IMR-90 (cell line): ENCODE data around the gene PPP6R3. TPM values are rescaled to one million over a fixed set of nuclear protein-coding genes. Genes with fewer than 3 reads are reported as not detected.

Experiments used
- ATAC-seq: fragments of 200-7000 bp; cut with Tn5 transposase; 2 replicates; pipeline ENCODE4 v1.9.1; 2020; ENCODE audit warnings: low read depth, mild to moderate bottlenecking, moderate library complexity
- BruUV-seq: library from RNA; stranded (reverse); fragments of 400-500 nt; replicated peaks from 2 replicates; lab custom pipeline; 2021; lab: Mats Ljungman, UMichigan
- CTCF ChIA-PET: fragments of 300-600 bp; formaldehyde crosslinking; extraction: SDS; loops from one replicate; lab custom pipeline; 2021; ENCODE audit warnings: antibody characterized with exemption; lab: Yijun Ruan, JAX
- POLR2A ChIA-PET: fragments of 300-600 bp; sonication (Branson Sonifier 250); formaldehyde crosslinking; loops from one replicate; lab custom pipeline; 2022; ENCODE audit warnings: antibody characterized with exemption; ENCODE audit not compliant: unreplicated experiment; lab: Charles Lee
- DNase-seq: peaks from one replicate; pipeline ENCODE4 v3.0.0; 2013
- H2AFZ ChIP-seq: replicated peaks from 2 replicates; pipeline ENCODE3; 2013; ENCODE audit warnings: low read length, mild to moderate bottlenecking; ENCODE audit not compliant: poor library complexity
- H2AK5ac ChIP-seq: 2 replicates; pipeline ENCODE4 v1.6.1; 2013; ENCODE audit warnings: low read depth, low read length, inconsistent platforms
- H2AK9ac ChIP-seq: replicated peaks from 2 replicates; pipeline ENCODE3; 2013; ENCODE audit warnings: mild to moderate bottlenecking, low read depth, low read length, moderate library complexity; ENCODE audit not compliant: poor library complexity
- H2BK120ac ChIP-seq: 2 replicates; pipeline ENCODE4 v1.6.1; 2013; ENCODE audit warnings: low read depth, low read length, inconsistent platforms
- H2BK15ac ChIP-seq: 3 replicates; pipeline ENCODE4 v1.6.1; 2013; ENCODE audit warnings: low read depth, low read length, inconsistent platforms
- H2BK20ac ChIP-seq: 2 replicates; pipeline ENCODE4 v1.6.1; 2013; ENCODE audit warnings: low read depth, mild to moderate bottlenecking, inconsistent platforms, low read length, moderate library complexity
- H2BK5ac ChIP-seq: 2 replicates; pipeline ENCODE4 v1.6.1; 2013; ENCODE audit warnings: mild to moderate bottlenecking, low read depth, low read length, inconsistent platforms; ENCODE audit not compliant: poor library complexity, severe bottlenecking
- H3K14ac ChIP-seq: replicated peaks from 2 replicates; pipeline ENCODE4 v1.6.1; 2013; ENCODE audit warnings: low read depth, low read length, inconsistent platforms
- H3K18ac ChIP-seq: 2 replicates; pipeline ENCODE4 v1.6.1; 2013; ENCODE audit warnings: low read depth, low read length, control low read depth
- H3K23ac ChIP-seq: 2 replicates; pipeline ENCODE4 v1.6.1; 2013; ENCODE audit warnings: low read depth, low read length, inconsistent platforms
- H3K27ac ChIP-seq: 2 replicates; pipeline ENCODE4 v1.5.1; 2013; ENCODE audit warnings: mild to moderate bottlenecking, control low read depth, low read length; ENCODE audit not compliant: insufficient read depth
- H3K27me3 ChIP-seq: 2 replicates; pipeline ENCODE4 v1.6.1; 2013; ENCODE audit warnings: low read length; ENCODE audit not compliant: control insufficient read depth, insufficient read depth
- H3K36me3 ChIP-seq: 2 replicates; pipeline ENCODE4 v1.6.1; 2013; ENCODE audit warnings: low read length, mixed read lengths; ENCODE audit not compliant: control insufficient read depth, insufficient read depth
- H3K4ac ChIP-seq: 2 replicates; pipeline ENCODE4 v1.6.1; 2013; ENCODE audit warnings: low read depth, low read length, inconsistent platforms
- H3K4me1 ChIP-seq: 2 replicates; pipeline ENCODE4 v1.6.1; 2013; ENCODE audit warnings: low read length, mixed read lengths; ENCODE audit not compliant: control insufficient read depth, insufficient read depth
- H3K4me2 ChIP-seq: 2 replicates; pipeline ENCODE4 v1.6.1; 2013; ENCODE audit warnings: low read depth, mild to moderate bottlenecking, control low read depth, low read length, moderate library complexity
- H3K4me3 ChIP-seq: 2 replicates; pipeline ENCODE4 v1.5.1; 2013; ENCODE audit warnings: low read depth, mild to moderate bottlenecking, control low read depth, low read length, moderate library complexity; ENCODE audit not compliant: insufficient read depth
- H3K56ac ChIP-seq: 2 replicates; pipeline ENCODE4 v1.6.1; 2013; ENCODE audit warnings: low read length, inconsistent platforms; ENCODE audit not compliant: insufficient read depth; ENCODE audit errors: extremely low read depth
- H3K79me1 ChIP-seq, 2 experiments: 2 replicates each; pipeline ENCODE4 v1.6.1; 2013; ENCODE audit warnings: low read length in 2 of 2, inconsistent platforms in 1 of 2, low read depth in 1 of 2
- H3K9ac ChIP-seq: 2 replicates; pipeline ENCODE4 v1.6.1; 2013; ENCODE audit warnings: low read depth, low read length, control low read depth
- H3K9me1 ChIP-seq: 2 replicates; pipeline ENCODE4 v1.6.1; 2013; ENCODE audit warnings: low read length, inconsistent platforms; ENCODE audit not compliant: insufficient read depth
- H3K9me3 ChIP-seq: 2 replicates; pipeline ENCODE4 v1.6.1; 2013; ENCODE audit warnings: low read length; ENCODE audit not compliant: control insufficient read depth, insufficient read depth
- H4K20me1 ChIP-seq: 2 replicates; pipeline ENCODE4 v1.6.1; 2013; ENCODE audit warnings: low read length, inconsistent platforms; ENCODE audit not compliant: insufficient read depth
- H4K5ac ChIP-seq: 2 replicates; pipeline ENCODE4 v1.6.1; 2013; ENCODE audit warnings: mild to moderate bottlenecking, low read depth, low read length, control low read depth
- H4K8ac ChIP-seq, 2 experiments: 2 replicates each; pipeline ENCODE4 v1.6.1; 2013; ENCODE audit warnings: low read depth in 2 of 2, low read length in 2 of 2, control low read depth in 1 of 2, inconsistent platforms in 1 of 2
- H4K91ac ChIP-seq: 2 replicates; pipeline ENCODE4 v1.6.1; 2013; ENCODE audit warnings: low read depth, low read length, inconsistent platforms; ENCODE audit not compliant: insufficient read depth
- BHLHE40 ChIP-seq: fragments of 150-350 bp; IDR thresholded peaks from 2 replicates; pipeline ENCODE4 v1.6.1; 2016; ENCODE audit warnings: mild to moderate bottlenecking, low read depth, low read length
- CEBPB ChIP-seq: IDR thresholded peaks from 2 replicates; pipeline ENCODE4 v1.6.1; 2012; ENCODE audit warnings: low read depth, low read length, improper control_type of control experiment
- FOS ChIP-seq: fragments of 150-350 bp; IDR thresholded peaks from 2 replicates; pipeline ENCODE4 v1.6.1; 2016; ENCODE audit warnings: low read depth, low read length
- MAFK ChIP-seq: IDR thresholded peaks from 2 replicates; pipeline ENCODE4 v1.6.1; 2012; ENCODE audit warnings: low read depth, low read length, improper control_type of control experiment
- NFE2L2 ChIP-seq: fragments of 150-350 bp; IDR thresholded peaks from 2 replicates; pipeline ENCODE4 v1.6.1; 2016; ENCODE audit warnings: low read depth, mild to moderate bottlenecking, low read length
- POLR2A ChIP-seq: IDR thresholded peaks from 2 replicates; pipeline ENCODE4 v1.6.1; 2012; ENCODE audit warnings: mild to moderate bottlenecking, low read depth, low read length
- RCOR1 ChIP-seq: IDR thresholded peaks from 2 replicates; pipeline ENCODE4 v1.6.1; 2012; ENCODE audit warnings: mild to moderate bottlenecking, low read length, improper control_type of control experiment; ENCODE audit not compliant: insufficient replicate concordance
- RFX5 ChIP-seq: IDR thresholded peaks from 2 replicates; pipeline ENCODE4 v1.8.0; 2012; ENCODE audit warnings: low read depth, mild to moderate bottlenecking, low read length, moderate library complexity
- SMC3 ChIP-seq: fragments of 150-350 bp; IDR thresholded peaks from 2 replicates; pipeline ENCODE4 v1.6.1; 2016; ENCODE audit warnings: low read depth, mild to moderate bottlenecking, antibody characterized with exemption, low read length, moderate library complexity
- WGBS, 2 experiments: methylation state at CpG; one replicate each; pipeline versions ENCODE4 v1.1.5 to v1.1.7; 2013; ENCODE audit warnings: missing lambda C conversion rate in 2 of 2; ENCODE audit not compliant: insufficient read length in 1 of 2; ENCODE audit errors: extremely low coverage in 2 of 2; 5-methylcytosine and 5-hydroxymethylcytosine counted together
- dilution Hi-C: fragments of 300-500 bp; cut with HindIII; formaldehyde crosslinking; loops from one replicate; pipeline ENCODE4 v1.14.3; 2018; ENCODE audit warnings: low sequenced_read_pairs; ENCODE audit not compliant: unreplicated experiment
- in situ Hi-C: fragments of 300-500 bp; cut with MboI; formaldehyde crosslinking; loops from 3 replicates; pipeline ENCODE4 v1.14.3; 2019; ENCODE audit warnings: low sequenced_read_pairs, inconsistent platforms, mixed read lengths
- intact Hi-C: fragments of 100-400 bp; cut with micrococcal nuclease; formaldehyde crosslinking; loops from 2 replicates; pipeline ENCODE4 v1.10.0; 2022
- polyA plus RNA-seq, 3 experiments: library from polyadenylated mRNA; depleted of rRNA; stranded (reverse); fragments of >200 nt; gene quantifications; 2 replicates each; pipeline ENCODE4 v1.2.3, GENCODE V29; 2012; ENCODE audit warnings: low replicate concordance in 1 of 3
- total RNA-seq: library from RNA; depleted of rRNA; stranded (reverse); fragments of >200 nt; gene quantifications from 2 replicates; pipeline ENCODE4 v1.2.3, GENCODE V29; 2012
- TF ChIP-seq, protein P1 (sequence below): conservative IDR thresholded peaks from 2 replicates; pipeline ENCODE4 v1.5.1; 2012; ENCODE audit warnings: mild to moderate bottlenecking, low read depth, low read length, improper control_type of control experiment
- TF ChIP-seq, protein P2 (sequence below): fragments of 150-350 bp; IDR thresholded peaks from 2 replicates; pipeline ENCODE4 v1.6.1; 2016; ENCODE audit warnings: low read depth, mild to moderate bottlenecking, low read length, moderate library complexity, borderline replicate concordance
- TF ChIP-seq, protein P3 (sequence below): fragments of 150-350 bp; IDR thresholded peaks from 2 replicates; pipeline ENCODE4 v1.6.1; 2017; ENCODE audit warnings: mild to moderate bottlenecking, antibody characterized with exemption, low read length, low read depth

Gene PPP6R3
- total and polyA plus RNA-seq, 2 of the 4 experiments (the other 2 are of a cell fraction): 29.0 to 123 TPM

DNA sequence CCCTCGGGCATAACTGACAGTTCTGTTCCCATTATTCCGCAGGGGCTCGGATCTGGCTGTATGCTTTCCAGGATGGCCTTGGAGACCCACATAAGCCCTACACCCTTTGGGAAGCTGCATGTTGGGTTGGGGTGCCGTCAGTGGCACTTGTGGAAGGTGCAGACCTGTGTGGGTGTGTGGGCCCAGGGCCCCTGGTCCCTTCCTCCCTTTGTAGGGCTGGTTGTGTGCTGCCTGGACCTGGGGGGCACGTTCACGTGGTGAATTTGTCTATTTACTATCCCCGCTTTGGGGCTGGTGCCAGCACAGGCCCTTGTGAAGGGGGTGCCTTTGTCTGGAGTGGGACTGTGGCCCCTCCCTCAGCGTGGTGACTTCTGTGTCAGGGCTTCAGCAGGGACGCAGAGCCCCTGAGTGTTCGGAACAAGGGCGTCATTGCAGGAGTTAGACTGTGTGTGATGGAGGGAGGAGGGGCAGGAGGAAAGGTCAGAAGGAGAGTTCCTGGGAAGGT is 15.0 kb upstream of the PPP6R3 start:
- H2AK5ac ChIP-seq: no peak overlapping the region
- H4K5ac ChIP-seq: no peak overlapping the region
- intact Hi-C loops: loop anchor here (2.0 to 5.0 kb wide), 2 partner anchors 133 to 189 kb away; partner anchors contain the start of gene LRP5
- 0 out of 4 replicates have a peak, but pooled peaks cover 0 to 2% of the 10 kb centered on the region in 2 experiments for H3K79me1 ChIP-seq
- H2BK20ac ChIP-seq: no peak overlapping the region
- BruUV-seq: no TSS peak
- no peak overlapping the region for H3K14ac ChIP-seq
- no peak overlapping the region; the same call in 1 of the 2 replicates for H3K56ac ChIP-seq
- H3K27ac ChIP-seq: no peak overlapping the region
- DNase-seq (no peak), ATAC-seq (no peak)
- no peak overlapping the region for H3K18ac ChIP-seq
- dilution Hi-C loops: no loop called here
- no peak overlapping the region for H4K91ac ChIP-seq
- H3K9ac ChIP-seq: no peak overlapping the region
- H4K20me1 ChIP-seq: 0 out of 2 replicates have a peak, but pooled peaks cover 3% of the 10 kb centered on the region
- in situ Hi-C loops: no loop called here
- H3K4me1 ChIP-seq: peaks cover 11% of the 10 kb centered on the region
- 0 out of 2 replicates have a peak, but pooled peaks cover 12% of the 10 kb centered on the region for H3K9me1 ChIP-seq
- no peak overlapping the region for H3K23ac ChIP-seq
- TF ChIP-seq POLR2A: no peak
- no peak for TF ChIP-seq RCOR1
- TF ChIP-seq, protein P1, sequence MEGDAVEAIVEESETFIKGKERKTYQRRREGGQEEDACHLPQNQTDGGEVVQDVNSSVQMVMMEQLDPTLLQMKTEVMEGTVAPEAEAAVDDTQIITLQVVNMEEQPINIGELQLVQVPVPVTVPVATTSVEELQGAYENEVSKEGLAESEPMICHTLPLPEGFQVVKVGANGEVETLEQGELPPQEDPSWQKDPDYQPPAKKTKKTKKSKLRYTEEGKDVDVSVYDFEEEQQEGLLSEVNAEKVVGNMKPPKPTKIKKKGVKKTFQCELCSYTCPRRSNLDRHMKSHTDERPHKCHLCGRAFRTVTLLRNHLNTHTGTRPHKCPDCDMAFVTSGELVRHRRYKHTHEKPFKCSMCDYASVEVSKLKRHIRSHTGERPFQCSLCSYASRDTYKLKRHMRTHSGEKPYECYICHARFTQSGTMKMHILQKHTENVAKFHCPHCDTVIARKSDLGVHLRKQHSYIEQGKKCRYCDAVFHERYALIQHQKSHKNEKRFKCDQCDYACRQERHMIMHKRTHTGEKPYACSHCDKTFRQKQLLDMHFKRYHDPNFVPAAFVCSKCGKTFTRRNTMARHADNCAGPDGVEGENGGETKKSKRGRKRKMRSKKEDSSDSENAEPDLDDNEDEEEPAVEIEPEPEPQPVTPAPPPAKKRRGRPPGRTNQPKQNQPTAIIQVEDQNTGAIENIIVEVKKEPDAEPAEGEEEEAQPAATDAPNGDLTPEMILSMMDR: no peak
- TF ChIP-seq CEBPB: no peak
- no peak for TF ChIP-seq FOS
- TF ChIP-seq, protein P2, sequence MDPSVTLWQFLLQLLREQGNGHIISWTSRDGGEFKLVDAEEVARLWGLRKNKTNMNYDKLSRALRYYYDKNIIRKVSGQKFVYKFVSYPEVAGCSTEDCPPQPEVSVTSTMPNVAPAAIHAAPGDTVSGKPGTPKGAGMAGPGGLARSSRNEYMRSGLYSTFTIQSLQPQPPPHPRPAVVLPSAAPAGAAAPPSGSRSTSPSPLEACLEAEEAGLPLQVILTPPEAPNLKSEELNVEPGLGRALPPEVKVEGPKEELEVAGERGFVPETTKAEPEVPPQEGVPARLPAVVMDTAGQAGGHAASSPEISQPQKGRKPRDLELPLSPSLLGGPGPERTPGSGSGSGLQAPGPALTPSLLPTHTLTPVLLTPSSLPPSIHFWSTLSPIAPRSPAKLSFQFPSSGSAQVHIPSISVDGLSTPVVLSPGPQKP: no peak
- TF ChIP-seq RFX5: no peak
- TF ChIP-seq MAFK: no peak
- TF ChIP-seq SMC3: no peak
- TF ChIP-seq BHLHE40: no peak
- TF ChIP-seq NFE2L2: no peak
- TF ChIP-seq, protein P3, sequence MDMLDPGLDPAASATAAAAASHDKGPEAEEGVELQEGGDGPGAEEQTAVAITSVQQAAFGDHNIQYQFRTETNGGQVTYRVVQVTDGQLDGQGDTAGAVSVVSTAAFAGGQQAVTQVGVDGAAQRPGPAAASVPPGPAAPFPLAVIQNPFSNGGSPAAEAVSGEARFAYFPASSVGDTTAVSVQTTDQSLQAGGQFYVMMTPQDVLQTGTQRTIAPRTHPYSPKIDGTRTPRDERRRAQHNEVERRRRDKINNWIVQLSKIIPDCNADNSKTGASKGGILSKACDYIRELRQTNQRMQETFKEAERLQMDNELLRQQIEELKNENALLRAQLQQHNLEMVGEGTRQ: no peak
- H3K9me3 ChIP-seq: no peaks in the 10 kb centered on the region
- H4K8ac ChIP-seq: no peak overlapping the region
- H3K4ac ChIP-seq: no peak overlapping the region
- peaks cover 17% of the 10 kb centered on the region for H3K36me3 ChIP-seq
- POLR2A ChIA-PET: no interaction called here
- no peak overlapping the region for H3K4me2 ChIP-seq
- H2AK9ac ChIP-seq: peak overlapping the region; percentile 42
- WGBS, 2 experiments: 79% methylated on average over 4 of the region's 11 CpGs; no CpG with 5 or more reads in 1 of the 2 experiments
- H3K27me3 ChIP-seq: no peaks in the 10 kb centered on the region
- no peak overlapping the region for H2BK120ac ChIP-seq
- no peak overlapping the region for H2BK5ac ChIP-seq
- no peak overlapping the region for H3K4me3 ChIP-seq
- CTCF ChIA-PET: no interaction called here
- no peak overlapping the region for H2BK15ac ChIP-seq
- H2AFZ ChIP-seq: no peak overlapping the region
